Peyer's patch (tissue), 4 donors: ENCODE measurements around the gene LARP4B.

Experiments
- POLR2A ChIP-seq, 2 donors: fragments of 450-650 bp; IDR thresholded peaks; one replicate each; pipeline ENCODE4 v1.5.1; 2017; ENCODE audit warnings: antibody characterized with exemption in 2 of 2, mild to moderate bottlenecking in 2 of 2, moderate library complexity in 2 of 2
- TF ChIP-seq, protein P1 (sequence below), 6 experiments: fragments of 450-650 bp in 4 of 6; fragments of 200-600 bp in 2 of 6; sonication (generic) in 1 of 6; IDR thresholded peaks; one replicate each; pipeline ENCODE4 v1.5.1; 2017 to 2019; ENCODE audit warnings: antibody characterized with exemption in 6 of 6, mild to moderate bottlenecking in 3 of 6, moderate library complexity in 1 of 6

DNA sequence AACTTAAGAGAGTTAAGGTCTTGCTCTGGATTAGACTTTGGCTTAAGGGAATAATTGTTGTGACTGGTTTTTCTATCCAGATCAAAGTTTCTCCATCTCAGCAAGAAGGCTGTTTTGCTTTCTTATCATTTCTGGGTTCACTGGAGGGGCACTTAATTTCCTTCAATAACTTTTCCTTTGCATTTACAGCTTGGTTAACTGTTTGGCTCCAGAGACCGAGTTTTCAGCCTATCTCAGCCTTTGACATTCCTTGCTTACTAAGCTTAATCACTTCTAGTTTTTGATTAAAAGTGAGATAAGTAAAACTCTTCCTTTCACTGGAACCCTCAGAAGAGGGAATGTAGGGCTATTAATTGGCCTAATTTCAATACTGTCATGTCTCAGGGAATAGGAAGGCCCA, 76.4 kb downstream of the LARP4B start:
- TF ChIP-seq, protein P1, sequence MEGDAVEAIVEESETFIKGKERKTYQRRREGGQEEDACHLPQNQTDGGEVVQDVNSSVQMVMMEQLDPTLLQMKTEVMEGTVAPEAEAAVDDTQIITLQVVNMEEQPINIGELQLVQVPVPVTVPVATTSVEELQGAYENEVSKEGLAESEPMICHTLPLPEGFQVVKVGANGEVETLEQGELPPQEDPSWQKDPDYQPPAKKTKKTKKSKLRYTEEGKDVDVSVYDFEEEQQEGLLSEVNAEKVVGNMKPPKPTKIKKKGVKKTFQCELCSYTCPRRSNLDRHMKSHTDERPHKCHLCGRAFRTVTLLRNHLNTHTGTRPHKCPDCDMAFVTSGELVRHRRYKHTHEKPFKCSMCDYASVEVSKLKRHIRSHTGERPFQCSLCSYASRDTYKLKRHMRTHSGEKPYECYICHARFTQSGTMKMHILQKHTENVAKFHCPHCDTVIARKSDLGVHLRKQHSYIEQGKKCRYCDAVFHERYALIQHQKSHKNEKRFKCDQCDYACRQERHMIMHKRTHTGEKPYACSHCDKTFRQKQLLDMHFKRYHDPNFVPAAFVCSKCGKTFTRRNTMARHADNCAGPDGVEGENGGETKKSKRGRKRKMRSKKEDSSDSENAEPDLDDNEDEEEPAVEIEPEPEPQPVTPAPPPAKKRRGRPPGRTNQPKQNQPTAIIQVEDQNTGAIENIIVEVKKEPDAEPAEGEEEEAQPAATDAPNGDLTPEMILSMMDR (IDR thresholded peaks at IDR 0.05), result no peak
- no peak for TF ChIP-seq POLR2A (IDR thresholded peaks at IDR 0.05)
